ENCODE results near the gene CFAP99.

DNA sequence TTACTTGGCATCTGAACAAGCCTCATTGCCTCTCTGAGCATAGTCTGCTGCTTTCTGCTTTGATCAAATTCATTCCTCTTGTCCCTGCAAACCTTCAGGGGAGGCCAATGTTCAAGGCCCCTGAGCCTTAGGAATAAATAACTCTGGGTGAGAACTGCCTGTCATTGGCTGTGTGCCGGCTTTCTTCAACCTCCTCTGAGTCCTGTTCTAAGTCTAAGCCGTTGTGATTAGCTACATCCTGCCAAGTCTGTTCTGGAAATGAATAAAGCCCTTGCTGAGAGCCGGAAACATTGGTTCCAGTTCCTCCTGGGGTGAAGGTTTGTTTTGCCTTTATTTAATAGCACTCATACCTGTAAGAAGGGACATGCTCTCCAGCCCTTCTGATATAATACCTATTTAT lies 63.9 kb downstream of the CFAP99 start:
- TF ChIP-seq, protein P1, sequence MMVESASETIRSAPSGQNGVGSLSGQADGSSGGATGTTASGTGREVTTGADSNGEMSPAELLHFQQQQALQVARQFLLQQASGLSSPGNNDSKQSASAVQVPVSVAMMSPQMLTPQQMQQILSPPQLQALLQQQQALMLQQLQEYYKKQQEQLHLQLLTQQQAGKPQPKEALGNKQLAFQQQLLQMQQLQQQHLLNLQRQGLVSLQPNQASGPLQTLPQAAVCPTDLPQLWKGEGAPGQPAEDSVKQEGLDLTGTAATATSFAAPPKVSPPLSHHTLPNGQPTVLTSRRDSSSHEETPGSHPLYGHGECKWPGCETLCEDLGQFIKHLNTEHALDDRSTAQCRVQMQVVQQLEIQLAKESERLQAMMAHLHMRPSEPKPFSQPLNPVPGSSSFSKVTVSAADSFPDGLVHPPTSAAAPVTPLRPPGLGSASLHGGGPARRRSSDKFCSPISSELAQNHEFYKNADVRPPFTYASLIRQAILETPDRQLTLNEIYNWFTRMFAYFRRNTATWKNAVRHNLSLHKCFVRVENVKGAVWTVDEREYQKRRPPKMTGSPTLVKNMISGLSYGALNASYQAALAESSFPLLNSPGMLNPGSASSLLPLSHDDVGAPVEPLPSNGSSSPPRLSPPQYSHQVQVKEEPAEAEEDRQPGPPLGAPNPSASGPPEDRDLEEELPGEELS (CRISPR knock-in tag; IDR thresholded peaks at IDR 0.05; ENCODE audit: borderline replicate concordance), result no peak
- TF ChIP-seq, protein P2, sequence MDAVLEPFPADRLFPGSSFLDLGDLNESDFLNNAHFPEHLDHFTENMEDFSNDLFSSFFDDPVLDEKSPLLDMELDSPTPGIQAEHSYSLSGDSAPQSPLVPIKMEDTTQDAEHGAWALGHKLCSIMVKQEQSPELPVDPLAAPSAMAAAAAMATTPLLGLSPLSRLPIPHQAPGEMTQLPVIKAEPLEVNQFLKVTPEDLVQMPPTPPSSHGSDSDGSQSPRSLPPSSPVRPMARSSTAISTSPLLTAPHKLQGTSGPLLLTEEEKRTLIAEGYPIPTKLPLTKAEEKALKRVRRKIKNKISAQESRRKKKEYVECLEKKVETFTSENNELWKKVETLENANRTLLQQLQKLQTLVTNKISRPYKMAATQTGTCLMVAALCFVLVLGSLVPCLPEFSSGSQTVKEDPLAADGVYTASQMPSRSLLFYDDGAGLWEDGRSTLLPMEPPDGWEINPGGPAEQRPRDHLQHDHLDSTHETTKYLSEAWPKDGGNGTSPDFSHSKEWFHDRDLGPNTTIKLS (IDR thresholded peaks at IDR 0.05; ENCODE audit: borderline replicate concordance, low read depth), result no peak
- TF ChIP-seq, protein P3, sequence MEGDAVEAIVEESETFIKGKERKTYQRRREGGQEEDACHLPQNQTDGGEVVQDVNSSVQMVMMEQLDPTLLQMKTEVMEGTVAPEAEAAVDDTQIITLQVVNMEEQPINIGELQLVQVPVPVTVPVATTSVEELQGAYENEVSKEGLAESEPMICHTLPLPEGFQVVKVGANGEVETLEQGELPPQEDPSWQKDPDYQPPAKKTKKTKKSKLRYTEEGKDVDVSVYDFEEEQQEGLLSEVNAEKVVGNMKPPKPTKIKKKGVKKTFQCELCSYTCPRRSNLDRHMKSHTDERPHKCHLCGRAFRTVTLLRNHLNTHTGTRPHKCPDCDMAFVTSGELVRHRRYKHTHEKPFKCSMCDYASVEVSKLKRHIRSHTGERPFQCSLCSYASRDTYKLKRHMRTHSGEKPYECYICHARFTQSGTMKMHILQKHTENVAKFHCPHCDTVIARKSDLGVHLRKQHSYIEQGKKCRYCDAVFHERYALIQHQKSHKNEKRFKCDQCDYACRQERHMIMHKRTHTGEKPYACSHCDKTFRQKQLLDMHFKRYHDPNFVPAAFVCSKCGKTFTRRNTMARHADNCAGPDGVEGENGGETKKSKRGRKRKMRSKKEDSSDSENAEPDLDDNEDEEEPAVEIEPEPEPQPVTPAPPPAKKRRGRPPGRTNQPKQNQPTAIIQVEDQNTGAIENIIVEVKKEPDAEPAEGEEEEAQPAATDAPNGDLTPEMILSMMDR (IDR thresholded peaks at IDR 0.05 in 2 of 3, conservative IDR thresholded peaks at IDR 0.05 in 1 of 3; ENCODE audit: insufficient read depth in 2 of 3, low read depth in 1 of 3, low read length in 3 of 3), result no peak
- TF ChIP-seq, protein P4, sequence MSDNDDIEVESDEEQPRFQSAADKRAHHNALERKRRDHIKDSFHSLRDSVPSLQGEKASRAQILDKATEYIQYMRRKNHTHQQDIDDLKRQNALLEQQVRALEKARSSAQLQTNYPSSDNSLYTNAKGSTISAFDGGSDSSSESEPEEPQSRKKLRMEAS (CRISPR knock-in tag; IDR thresholded peaks at IDR 0.05), result no peak
- TF ChIP-seq FOXJ3 (CRISPR knock-in tag; IDR thresholded peaks at IDR 0.05) (no peak), EZH2 (IDR thresholded peaks at IDR 0.05; ENCODE audit: borderline replicate concordance, low read depth, low read length) (no peak), DNMT1 (IDR thresholded peaks at IDR 0.05) (no peak), POLR2A (conservative IDR thresholded peaks at IDR 0.05) (no peak), POLR2AphosphoS5 (IDR thresholded peaks at IDR 0.05; ENCODE audit: control insufficient read depth, insufficient read depth, low read depth, low read length) (no peak), PHB2 (IDR thresholded peaks at IDR 0.05; ENCODE audit: low read depth) (no peak), GTF2F1 (IDR thresholded peaks at IDR 0.05; ENCODE audit: low read depth, low read length) (no peak)
- TF ChIP-seq, protein P5, sequence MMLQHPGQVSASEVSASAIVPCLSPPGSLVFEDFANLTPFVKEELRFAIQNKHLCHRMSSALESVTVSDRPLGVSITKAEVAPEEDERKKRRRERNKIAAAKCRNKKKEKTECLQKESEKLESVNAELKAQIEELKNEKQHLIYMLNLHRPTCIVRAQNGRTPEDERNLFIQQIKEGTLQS (IDR thresholded peaks at IDR 0.05), result no peak
- TF ChIP-seq, protein P5 (CRISPR knock-in tag; conservative IDR thresholded peaks at IDR 0.05), result no peak

Measured in K562 (cell line).